Muscle of back (tissue), 11 donors: Measurements from ENCODE around the gene NANOS3. TPM values are rescaled to one million over a fixed set of nuclear protein-coding genes. Genes with fewer than 3 reads are reported as not detected.

ENCODE experiments used
- DNase-seq, 3 donors: peaks; one replicate each; pipeline versions ENCODE4 v3.0.0 to v3.0.0-alpha.2; 2013
- polyA plus RNA-seq, 10 donors: library from polyadenylated mRNA; unstranded; fragments of 120-200 nt; gene quantifications; one replicate each; pipeline ENCODE4 v1.2.1, GENCODE V29; 2013; ENCODE audit not compliant: insufficient read length in 10 of 10

Gene NANOS3
- polyA plus RNA-seq, 10 donors, result 0.57 to 2.0 (median 1.3) TPM

DNA sequence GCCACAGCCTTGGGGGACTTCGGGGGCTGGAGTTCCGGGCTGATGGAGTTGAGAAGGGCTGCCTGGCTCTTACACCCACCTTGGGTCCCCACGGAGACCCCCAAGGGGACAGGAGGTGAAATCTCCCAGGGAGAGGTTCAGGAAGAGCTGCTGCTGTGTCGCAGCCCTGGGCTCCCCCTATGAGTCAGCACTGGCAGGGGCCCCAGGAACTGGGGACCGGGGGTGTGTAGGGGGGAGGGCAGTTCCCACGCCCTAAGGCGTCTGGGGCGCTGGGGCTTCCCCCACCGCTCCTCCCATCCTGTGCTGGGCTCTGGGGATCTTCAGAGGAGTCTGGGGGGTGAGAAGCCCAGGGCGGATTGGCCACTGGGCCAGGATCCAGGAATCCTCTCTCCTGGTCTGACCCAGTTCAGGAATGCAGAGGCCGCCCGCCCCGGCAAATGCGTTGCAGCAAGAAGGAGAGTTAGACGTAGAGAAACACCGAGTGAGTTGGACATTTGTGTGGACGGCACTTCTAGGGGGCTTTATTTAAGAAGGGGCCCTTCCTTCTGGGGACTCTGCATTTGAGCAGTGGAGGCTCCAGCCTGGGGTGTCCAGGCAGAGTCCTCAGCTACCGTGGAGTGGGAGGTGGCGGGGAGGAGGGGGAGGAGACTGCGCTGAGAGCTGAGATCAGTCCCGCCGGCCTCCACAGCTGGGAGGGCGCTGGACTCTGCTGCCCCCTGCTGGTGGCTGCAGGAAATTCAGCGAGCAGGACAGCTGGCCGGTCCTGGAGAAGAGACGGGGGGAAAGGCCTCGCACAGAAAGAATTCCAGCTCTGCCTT lies 15.0 kb upstream of the NANOS3 start:
- peak; percentile 92 to 97 (median 97) for DNase-seq

DNA sequence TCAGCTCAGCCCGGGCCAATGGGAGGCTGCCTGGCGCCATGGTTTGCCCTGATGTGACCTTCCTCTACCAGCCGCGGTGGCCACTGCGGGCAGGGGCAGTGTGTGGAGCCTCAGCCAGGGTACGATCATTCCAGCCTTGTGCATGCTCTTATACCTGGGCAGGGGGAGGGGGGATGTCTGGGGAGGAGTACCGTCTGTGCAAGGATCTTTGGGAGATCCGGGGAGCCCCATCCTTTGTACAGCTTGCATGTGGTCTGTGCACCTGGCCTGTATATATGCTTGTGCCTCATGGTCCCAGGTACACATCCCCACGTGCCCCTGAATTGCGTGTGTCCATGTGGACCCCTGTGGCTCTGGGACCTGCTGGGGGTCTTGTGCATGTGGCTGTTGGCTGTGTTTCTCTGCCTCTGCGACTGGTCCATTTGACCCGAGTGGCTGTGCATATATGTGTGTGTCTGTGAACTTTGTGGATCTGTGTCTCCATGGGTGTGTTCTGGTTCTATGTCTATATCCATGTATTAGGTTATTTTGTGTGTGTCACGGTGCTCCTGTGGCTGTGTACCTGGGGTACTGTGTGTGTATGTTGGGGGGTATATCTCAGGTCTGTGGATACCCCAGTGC lies 12.8 kb upstream of the NANOS3 start:
- peak in 1 of 3 donors; percentile 55 for DNase-seq

GRCh38 chr19:13864667-13865570 lies 12.0 kb upstream of the NANOS3 start:
- peak in 1 of 3 donors; percentile 55 for DNase-seq

GRCh38 chr19:13865571-13866462 lies 11.1 kb upstream of the NANOS3 start:
- DNase-seq, result peak in 1 of 3 donors; percentile 70

GRCh38 chr19:13866463-13867046 lies 10.4 kb upstream of the NANOS3 start:
- no peak for DNase-seq

DNA sequence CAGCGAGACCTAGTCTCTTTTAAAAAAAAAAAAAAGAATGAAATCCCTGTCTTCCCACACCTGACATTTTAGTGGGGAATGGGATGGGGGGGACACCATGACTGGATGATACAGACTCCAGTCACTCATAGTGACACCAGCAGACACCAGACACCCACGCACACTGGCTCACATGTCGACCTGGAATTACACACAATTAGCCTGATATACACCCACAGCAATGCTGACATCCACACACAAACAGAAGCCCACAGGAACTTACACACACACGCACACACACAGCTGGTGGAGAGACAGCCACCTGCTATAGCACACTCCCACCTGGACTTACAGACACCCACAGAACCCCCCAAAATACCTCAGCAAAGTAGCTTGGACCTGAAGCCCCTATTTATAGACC lies 8.3 kb upstream of the NANOS3 start:
- no peak for DNase-seq

- DNase-seq, result peak in 1 of 3 donors; percentile 68
Observed at GRCh38 chr19:13869281-13869680, 7.7 kb upstream of the NANOS3 start.

DNA sequence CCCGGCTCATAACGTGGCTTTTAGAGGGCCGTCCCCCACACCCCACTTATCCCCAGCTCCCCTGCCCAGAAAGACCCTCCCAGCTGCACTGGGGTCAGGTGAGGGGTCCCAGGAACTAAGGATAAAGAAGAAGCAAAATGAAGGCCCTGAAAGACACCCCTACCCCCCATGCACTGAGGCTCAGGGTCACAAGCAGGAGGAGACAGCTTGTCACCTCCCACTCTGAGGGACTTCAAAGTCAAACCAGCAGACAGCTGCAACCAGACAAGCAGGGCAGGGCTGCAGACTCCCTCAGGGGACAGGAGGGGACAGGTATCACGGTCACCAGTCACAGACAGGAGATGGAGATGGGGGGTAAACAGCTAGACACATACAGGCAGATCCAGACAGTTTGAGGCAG lies 6.1 kb upstream of the NANOS3 start:
- DNase-seq, result no peak

DNA sequence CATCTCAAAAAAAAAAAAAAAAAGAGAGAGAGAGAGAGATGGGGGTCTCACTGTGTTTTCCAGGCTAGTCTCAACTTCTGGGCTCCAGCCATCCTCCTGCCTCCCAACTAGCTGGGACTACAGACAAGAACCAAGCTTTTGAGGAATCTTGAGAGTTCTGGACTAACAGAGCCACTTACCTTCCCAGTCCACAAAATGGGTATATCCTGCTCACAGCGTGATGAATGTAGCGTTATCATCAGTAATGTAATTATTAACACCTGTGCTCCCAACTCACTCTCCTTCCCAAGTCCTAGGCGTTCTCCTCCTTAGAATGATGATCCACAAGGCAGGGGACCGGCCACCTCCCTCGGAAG lies 4.6 kb upstream of the NANOS3 start:
- no peak for DNase-seq

GRCh38 chr19:13872695-13873389 lies 4.1 kb upstream of the NANOS3 start:
- peak in 1 of 3 donors; percentile 76 for DNase-seq

GRCh38 chr19:13873834-13874515 lies 3.0 kb upstream of the NANOS3 start:
- peak in 1 of 3 donors; percentile 53 for DNase-seq

- DNase-seq, result no peak
Observed at GRCh38 chr19:13875824-13876223, 1.1 kb upstream of the NANOS3 start.

GRCh38 chr19:13877303-13877702 lies 369 bp downstream of the NANOS3 start:
- no peak for DNase-seq

DNA sequence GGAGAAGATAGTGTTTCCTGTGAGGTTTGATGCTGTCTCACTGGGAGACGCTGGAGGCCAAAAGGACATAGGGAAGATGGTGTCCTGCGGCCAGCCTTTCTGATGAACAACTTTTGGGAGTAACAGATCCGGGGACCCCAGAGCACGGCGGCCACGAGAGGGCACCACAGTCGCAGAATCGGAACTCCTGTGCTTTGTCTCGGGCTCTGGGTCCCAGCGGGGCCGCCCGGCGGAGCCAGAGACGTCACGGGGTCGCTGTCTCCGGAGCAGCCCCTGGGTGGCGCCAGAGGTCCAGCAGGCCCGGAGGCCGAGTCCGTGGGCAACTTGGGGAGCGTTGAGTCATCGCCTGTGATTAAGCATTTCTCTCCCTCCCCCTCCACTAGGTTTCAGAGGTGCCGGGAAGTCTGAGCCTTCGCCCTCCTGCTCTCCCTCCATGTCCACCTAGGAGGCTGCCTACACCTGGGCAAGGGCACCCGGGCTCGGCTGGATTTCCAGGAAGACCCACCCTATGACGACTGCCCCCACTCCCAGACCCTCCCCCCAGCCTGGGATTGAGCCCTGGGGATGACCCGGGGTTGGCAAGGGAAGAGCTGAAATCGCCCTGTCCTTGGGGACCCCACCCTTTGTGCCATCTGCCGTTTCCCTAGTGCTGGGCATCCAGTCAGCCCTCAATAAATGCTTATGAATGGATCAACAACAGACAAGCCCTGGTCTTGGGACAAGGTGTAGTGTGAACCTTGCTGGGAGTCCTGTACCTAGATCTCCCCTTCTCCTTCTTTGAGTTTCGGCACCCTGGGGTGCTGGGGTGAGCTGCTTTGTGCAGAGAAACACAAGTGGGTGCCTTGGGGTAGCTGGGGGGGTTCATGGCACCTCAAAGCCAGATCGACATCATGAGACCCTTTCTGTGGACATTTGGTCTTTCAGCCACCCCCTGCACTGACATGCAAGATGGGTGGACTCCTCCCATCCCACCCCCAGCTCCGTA lies 3.4 kb downstream of the NANOS3 start:
- DNase-seq, result peak; percentile 92 to 97 (median 95)

GRCh38 chr19:13881251-13881691 lies 4.3 kb downstream of the NANOS3 start:
- DNase-seq, result peak in 1 of 3 donors; percentile 55

DNA sequence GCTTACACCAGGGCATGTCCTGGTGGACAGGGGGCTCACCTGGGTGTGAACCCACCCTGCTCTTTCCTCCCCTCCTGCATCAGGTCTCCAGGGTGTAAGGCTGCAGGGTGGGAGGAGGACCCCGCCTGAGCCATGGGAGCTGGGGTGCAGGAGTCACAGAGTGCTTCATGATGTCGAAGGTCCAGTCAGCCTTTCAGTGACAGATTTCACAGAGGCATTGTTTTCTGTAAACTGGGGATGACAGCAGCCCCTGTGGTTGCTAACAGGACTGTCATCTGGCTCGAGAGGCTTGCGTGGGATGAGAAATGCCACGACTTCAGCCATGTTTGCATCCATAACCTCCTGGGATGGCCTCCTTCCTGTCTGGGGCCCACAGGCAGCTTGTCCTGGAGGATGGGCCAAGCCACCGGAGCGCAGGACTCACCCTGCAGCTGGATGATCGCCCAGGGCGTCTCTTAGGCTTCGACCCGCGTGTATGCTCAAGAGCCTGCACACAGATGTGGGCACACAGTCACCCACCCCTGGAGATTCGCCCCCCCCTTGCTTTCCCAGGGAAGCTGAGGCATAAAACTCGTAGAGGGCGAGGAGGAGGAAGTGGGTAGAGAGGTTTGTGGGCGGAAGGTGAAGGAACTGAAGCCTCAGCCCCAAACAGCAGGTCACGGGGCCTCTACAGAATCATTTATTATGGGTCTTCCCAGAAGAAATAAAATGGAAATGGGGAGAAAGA lies 4.9 kb downstream of the NANOS3 start:
- DNase-seq, result peak in 1 of 3 donors; percentile 50

- no peak for DNase-seq
Observed at GRCh38 chr19:13882419-13882795, 5.5 kb downstream of the NANOS3 start.

DNA sequence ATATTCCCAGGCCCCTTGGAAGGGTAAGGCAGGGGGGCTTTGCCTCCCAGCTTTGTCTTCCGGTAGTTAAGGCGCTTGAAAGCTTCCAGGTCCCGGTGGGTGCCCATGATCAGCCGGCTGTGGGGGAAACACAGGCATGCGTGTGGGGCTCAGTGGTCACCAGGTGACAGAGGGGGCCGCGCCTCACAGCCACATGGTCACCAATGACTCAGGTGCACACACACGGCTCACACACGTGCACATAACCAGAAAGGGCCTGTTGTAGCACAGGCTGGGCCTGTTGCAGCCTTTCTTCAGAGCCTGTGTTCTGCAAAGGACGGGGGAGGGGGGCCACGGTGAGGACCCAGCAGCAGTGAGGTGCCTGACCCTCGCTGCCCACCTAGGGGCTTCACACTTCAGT lies 5.9 kb downstream of the NANOS3 start:
- no peak for DNase-seq
